HG02571 (cell line): ENCODE measurements around the gene IL12A.

Experiments
- ATAC-seq: cut with Tn5 transposase; IDR thresholded peaks from one replicate; pipeline ENCODE4 v1.9.1; 2021; ENCODE audit warnings: mild to moderate bottlenecking, moderate library complexity; ENCODE audit not compliant: unreplicated experiment

IL12A gene

GRCh38 chr3:159988617-159989271, at the start of gene IL12A:
IL12A (plus strand) TSS chr3:159988835.
- peak; percentile 93 for ATAC-seq

- ATAC-seq, result no peak
Measured at GRCh38 chr3:159941038-159942000, 47.3 kb upstream of the IL12A start.

GRCh38 chr3:159944781-159945180, 43.9 kb upstream of the IL12A start:
- no peak for ATAC-seq

- ATAC-seq, result no peak
Measured at GRCh38 chr3:159945930-159946329, 42.7 kb upstream of the IL12A start.

GRCh38 chr3:159947220-159947619, 41.4 kb upstream of the IL12A start:
- no peak for ATAC-seq

- no peak for ATAC-seq
Measured at GRCh38 chr3:159948429-159949144, 40.0 kb upstream of the IL12A start.

- peak; percentile 78 for ATAC-seq
Measured at GRCh38 chr3:159950156-159950898, 38.3 kb upstream of the IL12A start.

GRCh38 chr3:159951540-159951939, 37.1 kb upstream of the IL12A start:
- ATAC-seq, result no peak

GRCh38 chr3:159953325-159954085, 35.1 kb upstream of the IL12A start:
- no peak for ATAC-seq

- no peak for ATAC-seq
Measured at GRCh38 chr3:159960188-159961148, 28.2 kb upstream of the IL12A start.

- peak; percentile 99 for ATAC-seq
Measured at GRCh38 chr3:159964166-159964973, 24.3 kb upstream of the IL12A start.

- no peak for ATAC-seq
Measured at GRCh38 chr3:159971311-159971710, 17.3 kb upstream of the IL12A start.

GRCh38 chr3:159977295-159977694, 11.3 kb upstream of the IL12A start:
- no peak for ATAC-seq

GRCh38 chr3:159978353-159978752, 10.3 kb upstream of the IL12A start:
- ATAC-seq, result peak; percentile 91

- no peak for ATAC-seq
Measured at GRCh38 chr3:159978918-159979703, 9.5 kb upstream of the IL12A start.

- no peak for ATAC-seq
Measured at GRCh38 chr3:159982442-159982974, 6.1 kb upstream of the IL12A start.

GRCh38 chr3:159987291-159987711, 1.3 kb upstream of the IL12A start:
- ATAC-seq, result no peak
